HepG2 (cell line): Measurements from ENCODE around the gene ARPC5.

Experiments used
- ATF7-NPFF ChIP-seq: sonication (generic); formaldehyde crosslinking; IDR thresholded peaks from 2 replicates; pipeline ENCODE4 v1.8.1; 2023; ENCODE audit warnings: mild to moderate bottlenecking, low read depth, missing genetic modification reagents, moderate library complexity
- POLR2A ChIP-seq, 2 experiments: IDR thresholded peaks; 2 replicates each; pipeline ENCODE4 v1.6.1; 2011; ENCODE audit warnings: low read depth in 2 of 2, low read length in 2 of 2, mild to moderate bottlenecking in 1 of 2, moderate library complexity in 1 of 2; ENCODE audit not compliant: insufficient read depth in 1 of 2
- TF ChIP-seq, protein P1 (sequence below): IDR thresholded peaks from 2 replicates; pipeline ENCODE4 v1.6.1; 2016

- TF ChIP-seq ATF7-NPFF (CRISPR knock-in tag), result no peak
- no peak for TF ChIP-seq POLR2A (IDR thresholded peaks at IDR 0.05; ENCODE audit: insufficient read depth in 1 of 2, low read depth in 2 of 2, low read length in 2 of 2)
- TF ChIP-seq, protein P1, sequence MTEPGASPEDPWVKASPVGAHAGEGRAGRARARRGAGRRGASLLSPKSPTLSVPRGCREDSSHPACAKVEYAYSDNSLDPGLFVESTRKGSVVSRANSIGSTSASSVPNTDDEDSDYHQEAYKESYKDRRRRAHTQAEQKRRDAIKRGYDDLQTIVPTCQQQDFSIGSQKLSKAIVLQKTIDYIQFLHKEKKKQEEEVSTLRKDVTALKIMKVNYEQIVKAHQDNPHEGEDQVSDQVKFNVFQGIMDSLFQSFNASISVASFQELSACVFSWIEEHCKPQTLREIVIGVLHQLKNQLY (CRISPR knock-in tag), result no peak
Measured at GRCh38 chr1:183645531-183645930, 9.9 kb upstream of the ARPC5 start.
